ENCODE data around the gene PPM1L.

PPM1L gene

GRCh38 chr3:160851629-160852210 is 95.7 kb downstream of the PPM1L start:
- DNase-seq (ENCODE audit: low read depth, low spot score): no peak

- no peak for DNase-seq (ENCODE audit: low read depth, low spot score)
These were observed 96.8 kb downstream of the PPM1L start for GRCh38 chr3:160852856-160853255.

- DNase-seq (ENCODE audit: low read depth, low spot score): no peak
These were observed 100.4 kb downstream of the PPM1L start for GRCh38 chr3:160856450-160856849.

- no peak for DNase-seq (ENCODE audit: low read depth, low spot score)
These were observed 101.6 kb downstream of the PPM1L start for GRCh38 chr3:160857476-160858119.

- no peak for DNase-seq (ENCODE audit: low read depth, low spot score)
These were observed 104.3 kb downstream of the PPM1L start for GRCh38 chr3:160860346-160860745.

- DNase-seq (ENCODE audit: low read depth, low spot score): no peak
These were observed 113.8 kb downstream of the PPM1L start for GRCh38 chr3:160869825-160870224.

- no peak for DNase-seq (ENCODE audit: low read depth, low spot score)
These were observed 114.3 kb downstream of the PPM1L start for GRCh38 chr3:160870327-160870726.

GRCh38 chr3:160874736-160875135 is 118.7 kb downstream of the PPM1L start:
- no peak for DNase-seq (ENCODE audit: low read depth, low spot score)

GRCh38 chr3:160876643-160877042 is 120.6 kb downstream of the PPM1L start:
- DNase-seq (ENCODE audit: low read depth, low spot score): no peak

GRCh38 chr3:160879859-160880258 is 123.8 kb downstream of the PPM1L start:
- DNase-seq (ENCODE audit: low read depth, low spot score): no peak

- DNase-seq (ENCODE audit: low read depth, low spot score): no peak
These were observed 127.3 kb downstream of the PPM1L start for GRCh38 chr3:160883373-160883772.

GRCh38 chr3:160885791-160886286 is 129.8 kb downstream of the PPM1L start:
- no peak for DNase-seq (ENCODE audit: low read depth, low spot score)

GRCh38 chr3:160886421-160886820 is 130.4 kb downstream of the PPM1L start:
- no peak for DNase-seq (ENCODE audit: low read depth, low spot score)

GRCh38 chr3:160893207-160893606 is 137.2 kb downstream of the PPM1L start:
- DNase-seq (ENCODE audit: low read depth, low spot score): no peak

- DNase-seq (ENCODE audit: low read depth, low spot score): no peak
These were observed 148.7 kb downstream of the PPM1L start for GRCh38 chr3:160904691-160905090.

GRCh38 chr3:160906646-160907045 is 150.6 kb downstream of the PPM1L start:
- DNase-seq (ENCODE audit: low read depth, low spot score): no peak

- no peak for DNase-seq (ENCODE audit: low read depth, low spot score)
These were observed 153.9 kb downstream of the PPM1L start for GRCh38 chr3:160909917-160910316.

- DNase-seq (ENCODE audit: low read depth, low spot score): no peak
These were observed 155.4 kb downstream of the PPM1L start for GRCh38 chr3:160911411-160911810.

- DNase-seq (ENCODE audit: low read depth, low spot score): no peak
These were observed 160.4 kb downstream of the PPM1L start for GRCh38 chr3:160916472-160916871.

- no peak for DNase-seq (ENCODE audit: low read depth, low spot score)
These were observed 163.9 kb downstream of the PPM1L start for GRCh38 chr3:160919942-160920341.

- DNase-seq (ENCODE audit: low read depth, low spot score): no peak
These were observed 165.1 kb downstream of the PPM1L start for GRCh38 chr3:160921020-160921635.

GRCh38 chr3:160924776-160925175 is 168.7 kb downstream of the PPM1L start:
- no peak for DNase-seq (ENCODE audit: low read depth, low spot score)

- no peak for DNase-seq (ENCODE audit: low read depth, low spot score)
These were observed 171.6 kb downstream of the PPM1L start for GRCh38 chr3:160927620-160928019.
